K562 (cell line): ENCODE measurements around the gene GFM2.

ENCODE experiments used
- POLR2A ChIP-seq: fragments of 450-650 bp; conservative IDR thresholded peaks from 2 replicates; pipeline ENCODE4 v1.6.1; 2016
- TAF1 ChIP-seq: IDR thresholded peaks from 2 replicates; pipeline ENCODE4 v1.6.1; 2011; ENCODE audit warnings: mild to moderate bottlenecking, low read length, moderate library complexity; ENCODE audit not compliant: insufficient read depth, control insufficient read depth, severe bottlenecking; ENCODE audit errors: extremely low read depth
- TAF7 ChIP-seq: fragments of 450-650 bp; IDR thresholded peaks from 2 replicates; pipeline ENCODE4 v1.6.1; 2016; ENCODE audit warnings: missing genetic modification characterization, missing compliant biosample characterization
- TF ChIP-seq, protein P1 (sequence below), 3 experiments: IDR thresholded peaks in 2 of 3; conservative IDR thresholded peaks in 1 of 3; 2 replicates each; pipeline ENCODE4 v1.5.1; 2011 to 2012; ENCODE audit warnings: low read length in 3 of 3, mild to moderate bottlenecking in 3 of 3, control low read depth in 2 of 3, improper control_type of control experiment in 1 of 3, inconsistent platforms in 1 of 3, low read depth in 1 of 3, mixed read lengths in 1 of 3, moderate library complexity in 1 of 3; ENCODE audit not compliant: insufficient read depth in 2 of 3

DNA sequence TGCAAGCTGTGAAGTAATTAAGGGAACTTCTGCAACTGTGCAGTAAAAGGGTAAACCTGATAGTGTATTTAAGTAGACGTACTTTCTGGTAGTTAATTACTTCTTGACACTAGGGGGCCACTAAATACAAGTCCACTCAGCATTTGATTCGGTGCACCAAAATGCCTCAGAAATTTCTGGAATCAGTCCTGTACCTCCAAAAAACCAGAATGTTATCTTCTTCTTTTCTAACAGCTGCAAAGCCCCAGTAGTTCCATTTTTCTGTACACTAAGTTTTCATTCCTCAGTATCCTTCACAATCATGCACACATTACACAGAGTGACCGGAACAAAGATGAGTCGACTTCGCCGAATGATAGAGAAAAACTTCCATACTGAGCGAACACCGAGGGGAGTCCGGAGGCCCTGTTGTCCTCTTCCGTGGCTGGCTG is 484 bp downstream of the GFM2 start:
- no peak for TF ChIP-seq TAF1
- TF ChIP-seq, protein P1, sequence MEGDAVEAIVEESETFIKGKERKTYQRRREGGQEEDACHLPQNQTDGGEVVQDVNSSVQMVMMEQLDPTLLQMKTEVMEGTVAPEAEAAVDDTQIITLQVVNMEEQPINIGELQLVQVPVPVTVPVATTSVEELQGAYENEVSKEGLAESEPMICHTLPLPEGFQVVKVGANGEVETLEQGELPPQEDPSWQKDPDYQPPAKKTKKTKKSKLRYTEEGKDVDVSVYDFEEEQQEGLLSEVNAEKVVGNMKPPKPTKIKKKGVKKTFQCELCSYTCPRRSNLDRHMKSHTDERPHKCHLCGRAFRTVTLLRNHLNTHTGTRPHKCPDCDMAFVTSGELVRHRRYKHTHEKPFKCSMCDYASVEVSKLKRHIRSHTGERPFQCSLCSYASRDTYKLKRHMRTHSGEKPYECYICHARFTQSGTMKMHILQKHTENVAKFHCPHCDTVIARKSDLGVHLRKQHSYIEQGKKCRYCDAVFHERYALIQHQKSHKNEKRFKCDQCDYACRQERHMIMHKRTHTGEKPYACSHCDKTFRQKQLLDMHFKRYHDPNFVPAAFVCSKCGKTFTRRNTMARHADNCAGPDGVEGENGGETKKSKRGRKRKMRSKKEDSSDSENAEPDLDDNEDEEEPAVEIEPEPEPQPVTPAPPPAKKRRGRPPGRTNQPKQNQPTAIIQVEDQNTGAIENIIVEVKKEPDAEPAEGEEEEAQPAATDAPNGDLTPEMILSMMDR (IDR thresholded peaks at IDR 0.05 in 2 of 3, conservative IDR thresholded peaks at IDR 0.05 in 1 of 3; ENCODE audit: insufficient read depth in 2 of 3, low read depth in 1 of 3, low read length in 3 of 3): peak; percentile 20 to 61 (median 59); a peak in 5 of 6 replicates
- TF ChIP-seq TAF7 (tag): no peak
- TF ChIP-seq POLR2A: no peak
